Inflammatory macrophage (primary cell): Measurements from ENCODE around the gene ZNF584.

Experiments
- DNase-seq, 2 donors: peaks; one replicate each; pipeline ENCODE4 v3.0.0-alpha.2; 2020 to 2022

The ZNF584 gene

DNA sequence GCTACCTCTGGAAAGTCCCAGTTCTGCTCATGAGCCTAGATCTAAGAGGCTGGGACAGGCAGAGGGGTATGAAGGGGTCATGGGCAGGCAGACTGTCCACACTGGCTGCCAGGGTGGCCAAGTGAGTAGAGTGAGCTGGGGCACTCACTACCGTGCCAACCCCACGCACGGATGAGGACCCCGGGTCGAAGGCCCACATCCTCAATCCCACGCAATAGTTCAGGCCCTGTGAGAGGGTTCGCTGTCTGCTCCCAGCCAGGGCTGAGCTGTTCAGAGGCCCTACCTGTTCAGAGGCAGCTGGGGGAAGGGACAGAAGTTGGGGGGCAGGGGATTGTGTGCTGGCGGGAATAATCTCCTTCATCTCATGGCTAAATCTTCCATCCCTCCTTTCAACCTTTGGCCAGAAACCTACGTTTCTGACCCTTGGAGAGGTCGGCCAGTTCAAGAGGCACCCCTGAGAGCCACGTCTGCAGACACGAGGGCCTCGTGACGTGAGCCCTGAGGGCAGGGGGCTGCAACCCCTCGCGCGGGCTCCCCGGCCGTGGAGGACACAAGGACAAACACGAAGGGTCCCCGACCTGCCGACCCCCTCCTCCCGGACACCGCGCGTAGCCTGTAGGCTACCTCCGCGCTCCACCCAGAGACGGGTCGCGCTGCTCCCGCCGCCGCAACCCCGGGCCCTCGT, 22.4 kb upstream of the ZNF584 start:
- DNase-seq, result no peak

DNA sequence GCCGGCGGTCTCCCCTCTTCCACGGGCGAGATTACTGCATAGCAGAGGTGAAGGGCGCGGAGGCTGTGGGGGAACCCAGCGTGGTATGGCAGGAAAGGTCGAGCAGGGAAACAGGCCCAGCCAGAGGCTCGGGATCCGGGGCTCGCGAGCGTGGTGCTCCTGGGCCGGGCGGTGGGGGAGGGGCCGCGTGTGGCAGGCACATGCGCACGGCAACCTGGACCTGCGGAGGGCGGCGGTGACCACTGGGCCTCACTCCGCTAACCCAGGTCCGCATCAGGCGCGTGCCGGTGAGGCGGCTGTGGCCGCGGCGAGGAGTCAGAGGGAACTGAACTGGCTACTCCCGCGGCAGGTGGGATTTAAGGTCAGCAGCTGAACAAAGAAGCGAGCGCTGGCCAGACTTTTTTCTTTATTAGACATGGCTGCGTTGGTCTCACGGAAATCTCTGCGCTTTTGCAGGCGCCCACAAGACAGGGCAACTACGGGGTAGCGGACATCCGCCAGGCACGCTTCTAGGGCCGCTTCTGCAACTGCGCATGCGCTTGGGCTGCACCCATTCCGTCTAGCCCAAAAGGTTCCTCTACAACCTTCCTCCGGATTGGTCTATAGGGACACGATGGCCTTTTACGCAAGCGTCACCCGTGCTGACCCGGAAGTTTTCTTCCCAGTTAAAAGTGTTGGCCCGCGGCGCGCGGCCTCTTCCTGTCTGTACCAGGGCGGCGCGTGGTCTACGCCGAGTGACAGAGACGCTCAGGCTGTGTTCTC, 21.7 kb upstream of the ZNF584 start, which contains the start of gene RPS5:
Gene RPS5 (plus strand): TSS at position 694 of the 762 bp plus-strand sequence. CDS start 869 bp downstream, outside the sequence.
- peak; percentile 99 for DNase-seq

DNA sequence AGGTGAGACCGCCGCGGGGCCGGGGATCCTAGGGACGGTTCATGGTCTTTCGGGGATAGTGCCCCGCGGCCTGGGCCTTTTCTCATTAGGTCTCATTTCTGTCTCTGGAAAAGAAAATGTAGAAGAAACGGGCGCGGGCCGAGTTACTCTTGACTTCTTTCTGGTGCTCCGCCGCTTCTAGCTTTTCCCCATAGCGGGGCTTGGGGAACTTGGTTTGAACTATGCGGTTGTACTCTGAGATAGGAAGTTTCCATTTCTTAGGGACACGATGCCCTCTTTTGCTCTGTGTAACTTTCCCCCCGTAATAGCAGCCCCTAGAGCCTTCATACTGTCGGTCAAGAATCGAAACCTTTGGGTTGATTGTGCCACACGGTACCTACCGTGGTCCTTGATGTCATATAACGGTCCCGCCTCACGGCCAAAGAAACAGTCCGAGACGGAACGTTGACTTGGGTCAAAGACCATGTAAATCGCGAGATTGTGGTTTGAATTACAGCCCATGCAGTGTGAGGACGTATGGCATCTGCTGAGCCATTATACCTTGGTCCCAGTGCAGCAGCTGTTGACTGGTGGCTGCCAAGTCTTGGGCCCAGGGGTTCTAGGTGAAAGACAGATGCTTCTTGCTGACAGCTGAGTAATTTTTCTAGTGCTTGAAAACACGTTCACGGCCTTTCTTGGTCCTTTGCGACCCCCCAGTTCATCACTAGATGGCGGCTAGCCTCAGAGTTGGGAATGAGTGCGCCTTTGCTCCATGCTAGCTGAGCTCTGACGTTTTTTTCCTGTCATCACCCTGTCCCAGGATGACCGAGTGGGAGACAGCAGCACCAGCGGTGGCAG, 20.9 kb upstream of the ZNF584 start:
- no peak for DNase-seq

DNA sequence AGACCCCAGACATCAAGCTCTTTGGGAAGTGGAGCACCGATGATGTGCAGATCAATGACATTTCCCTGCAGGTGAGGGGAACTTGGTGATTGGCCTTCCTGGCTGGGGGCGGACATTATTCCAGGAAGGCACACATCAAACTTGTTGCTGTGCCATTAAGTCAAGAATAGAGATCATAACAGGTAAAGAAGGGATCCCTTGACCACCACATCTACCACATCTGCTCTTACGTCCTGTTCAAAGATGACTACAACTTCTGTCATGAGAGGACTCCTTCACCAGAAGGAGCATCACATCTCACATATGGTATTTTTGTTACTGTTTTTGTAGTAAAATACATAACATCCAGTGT, 20.3 kb upstream of the ZNF584 start:
- no peak for DNase-seq

DNA sequence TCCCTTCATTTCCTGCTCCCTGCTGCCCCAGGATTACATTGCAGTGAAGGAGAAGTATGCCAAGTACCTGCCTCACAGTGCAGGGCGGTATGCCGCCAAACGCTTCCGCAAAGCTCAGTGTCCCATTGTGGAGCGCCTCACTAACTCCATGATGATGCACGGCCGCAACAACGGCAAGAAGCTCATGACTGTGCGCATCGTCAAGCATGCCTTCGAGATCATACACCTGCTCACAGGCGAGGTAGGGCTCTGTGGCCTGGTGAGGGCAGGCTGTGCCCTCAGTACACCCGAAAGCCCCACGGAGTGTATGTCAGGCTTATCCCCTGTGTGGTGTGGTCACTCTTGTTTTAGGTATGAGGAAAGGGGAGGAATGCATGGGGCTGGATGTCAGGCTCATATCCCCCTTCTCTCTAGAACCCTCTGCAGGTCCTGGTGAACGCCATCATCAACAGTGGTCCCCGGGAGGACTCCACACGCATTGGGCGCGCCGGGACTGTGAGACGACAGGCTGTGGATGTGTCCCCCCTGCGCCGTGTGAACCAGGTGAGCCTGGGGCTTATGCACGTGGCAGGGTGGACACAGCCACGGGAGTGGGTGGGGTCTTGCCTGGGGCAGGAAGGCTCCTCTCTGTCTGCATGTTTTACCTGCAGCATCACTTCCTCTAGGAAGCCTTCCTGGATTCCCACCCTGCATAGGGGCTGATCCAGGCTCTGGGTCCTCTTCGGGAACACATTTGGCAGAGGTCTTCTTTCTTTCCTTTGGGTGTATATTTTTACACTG, 15.3 kb upstream of the ZNF584 start:
- DNase-seq, result no peak

DNA sequence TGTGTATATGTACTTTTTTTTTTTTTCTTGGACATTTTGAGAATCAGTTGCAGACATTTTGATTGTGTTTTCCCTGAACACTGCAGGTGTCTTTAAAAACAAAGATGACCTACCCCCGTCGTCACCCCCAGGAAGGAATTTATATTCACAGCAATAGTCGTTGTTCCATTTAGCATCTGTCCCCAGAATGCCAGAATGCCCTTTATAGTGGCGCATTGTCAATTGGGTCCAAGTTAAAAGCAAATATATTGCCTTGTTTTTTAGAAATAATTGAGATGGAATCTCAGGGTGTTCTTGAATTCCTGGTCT, 14.8 kb upstream of the ZNF584 start:
- DNase-seq, result no peak

DNA sequence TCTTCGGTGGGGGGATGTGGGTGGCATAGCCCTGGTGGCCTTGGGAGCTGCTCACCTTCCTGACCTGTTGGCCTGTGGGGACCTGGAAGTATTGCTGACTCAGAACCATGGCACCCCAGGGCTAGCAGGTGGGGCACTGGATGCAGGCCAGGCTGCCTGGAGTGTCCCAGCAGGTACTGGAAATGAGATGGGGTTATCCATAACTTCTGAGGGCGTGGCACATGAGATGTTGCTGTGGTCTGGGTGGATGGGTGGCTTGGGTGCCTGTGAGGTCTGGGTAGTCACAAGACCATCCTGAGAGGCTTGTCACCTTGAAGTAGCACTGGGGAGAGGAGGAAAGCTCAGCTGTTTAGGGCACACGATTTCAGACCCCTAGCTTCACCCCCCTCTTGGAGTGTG, 13.6 kb upstream of the ZNF584 start:
- DNase-seq, result no peak

DNA sequence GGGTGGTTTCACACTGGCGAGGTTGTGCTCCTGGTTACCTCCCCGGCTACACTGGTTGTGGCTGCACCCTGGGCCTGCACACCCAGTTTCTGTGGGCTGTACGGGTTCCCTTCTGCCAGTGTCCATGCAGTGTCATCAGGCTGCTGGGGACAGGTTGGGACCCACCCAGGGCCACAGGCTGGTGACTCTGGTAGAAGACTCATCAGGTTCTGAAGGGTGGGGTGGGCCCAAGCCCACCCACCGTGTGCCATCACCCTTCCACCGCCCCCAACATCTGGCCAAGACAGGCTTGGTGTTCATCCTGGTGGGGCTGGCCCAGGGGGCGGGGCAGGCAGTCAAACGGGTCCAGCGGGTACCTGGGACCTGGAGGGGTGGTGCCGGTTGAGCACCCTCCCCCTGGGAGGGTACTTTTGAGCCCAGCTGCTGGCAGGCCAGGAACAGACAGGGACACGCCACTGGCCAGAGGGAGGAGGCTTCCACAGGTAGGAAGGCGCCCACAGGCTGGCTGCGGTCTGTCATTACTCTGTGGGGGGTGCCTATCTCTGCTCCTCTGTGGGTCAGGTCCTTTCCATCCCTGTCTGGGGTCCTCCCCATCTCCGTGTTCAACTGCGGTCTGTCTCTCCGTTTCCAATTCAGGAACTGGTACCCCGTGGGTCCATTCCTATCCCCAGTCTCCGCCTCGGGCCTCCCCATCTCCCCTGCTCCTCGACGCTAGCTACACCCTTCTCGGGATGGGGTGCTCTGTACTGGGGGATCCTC, 13.1 kb upstream of the ZNF584 start, which contains the start of gene RNF225:
Gene RNF225 (plus strand): TSS at position 437 of the 759 bp plus-strand sequence. CDS start 434 bp downstream, outside the sequence.
- DNase-seq, result no peak

DNA sequence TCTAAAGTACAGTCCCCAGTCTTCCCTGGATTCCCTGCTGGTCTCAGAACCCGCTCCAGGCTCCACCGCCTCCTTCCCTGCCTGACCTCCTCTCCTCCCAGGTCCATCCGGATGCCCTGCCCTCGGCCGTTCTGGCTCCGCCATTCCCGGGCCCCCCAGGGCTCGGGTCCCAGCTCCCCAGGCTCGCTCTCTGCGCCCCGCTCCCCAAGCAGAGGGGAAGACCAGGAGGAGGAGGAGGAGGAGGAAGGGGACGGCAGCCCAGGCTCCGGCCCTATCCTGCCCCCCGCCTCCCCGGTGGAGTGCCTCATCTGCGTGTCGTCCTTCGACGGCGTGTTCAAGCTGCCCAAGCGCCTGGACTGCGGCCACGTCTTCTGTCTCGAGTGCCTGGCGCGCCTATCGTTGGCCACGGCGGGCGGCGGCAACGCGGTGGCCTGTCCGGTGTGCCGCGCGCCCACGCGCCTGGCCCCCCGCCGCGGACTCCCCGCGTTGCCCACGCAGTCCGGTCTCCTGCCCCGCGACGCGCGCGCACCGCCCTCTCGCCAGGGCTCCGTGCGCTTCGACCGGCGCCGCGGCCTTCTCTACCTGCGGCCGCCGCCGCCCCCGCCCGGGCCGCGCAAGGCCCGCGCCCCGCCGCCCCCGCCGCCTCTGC, 12.3 kb upstream of the ZNF584 start:
- no peak for DNase-seq

DNA sequence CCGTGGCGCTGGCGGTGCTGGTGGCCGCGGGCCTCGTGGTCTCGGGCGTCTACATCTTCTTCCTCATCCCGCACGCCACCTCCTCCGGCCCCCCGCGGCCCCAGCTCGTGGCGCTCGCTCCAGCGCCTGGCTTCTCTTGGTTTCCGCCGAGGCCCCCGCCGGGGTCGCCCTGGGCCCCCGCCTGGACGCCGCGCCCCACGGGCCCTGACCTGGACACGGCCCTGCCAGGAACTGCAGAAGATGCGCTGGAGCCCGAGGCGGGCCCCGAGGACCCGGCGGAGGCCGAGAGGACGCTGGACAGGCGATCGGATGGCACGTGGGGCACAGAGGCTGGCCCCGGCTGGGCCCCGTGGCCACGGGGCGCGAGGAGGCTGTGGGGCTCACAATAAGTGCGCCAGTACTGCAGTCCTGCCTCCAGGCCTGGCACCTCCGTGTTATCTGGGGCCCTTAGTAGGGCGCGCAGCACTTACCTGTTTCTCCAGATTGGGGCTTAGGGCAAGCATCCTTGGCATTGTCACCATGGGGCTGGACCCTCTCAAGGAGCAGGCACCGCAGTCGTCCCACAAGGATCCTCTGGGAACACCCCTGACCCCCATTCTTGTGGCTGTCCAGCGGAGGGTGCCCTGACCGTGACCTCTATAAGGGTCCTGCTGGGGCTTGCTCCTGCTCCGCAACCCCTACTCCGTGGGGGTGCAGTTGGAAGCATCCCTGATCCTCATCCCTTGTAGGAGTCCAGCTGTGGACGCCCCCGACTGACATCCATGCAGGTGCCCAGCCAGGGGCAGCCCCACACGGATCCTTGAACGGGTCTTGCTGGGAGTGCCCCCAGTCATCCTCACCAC, 11.5 kb upstream of the ZNF584 start:
- DNase-seq, result no peak

DNA sequence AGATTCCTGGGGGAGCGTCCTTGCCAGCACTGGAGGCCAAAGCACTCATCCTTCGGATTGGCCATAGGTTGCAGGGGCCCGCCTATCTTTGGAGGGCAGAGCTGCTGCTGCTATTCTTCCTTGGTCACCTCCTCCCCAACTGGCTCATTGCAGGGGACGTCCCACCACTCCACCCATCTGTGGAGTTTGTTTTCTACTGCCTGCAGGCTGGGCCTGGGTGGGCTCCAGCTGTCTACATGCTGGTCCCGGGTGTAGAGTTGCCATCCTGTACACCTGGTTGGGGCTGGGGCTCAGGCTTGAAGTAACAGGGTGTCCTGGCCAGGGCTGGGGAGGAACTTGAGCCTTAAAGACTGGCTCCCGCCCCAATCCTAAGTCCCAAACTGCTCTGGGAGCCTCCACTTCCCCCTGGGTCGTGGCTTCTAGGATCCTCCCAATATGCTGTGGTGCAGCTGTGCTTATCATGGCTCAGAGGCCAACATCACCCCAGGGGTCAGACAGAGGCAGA, 10.9 kb upstream of the ZNF584 start:
- no peak for DNase-seq

DNA sequence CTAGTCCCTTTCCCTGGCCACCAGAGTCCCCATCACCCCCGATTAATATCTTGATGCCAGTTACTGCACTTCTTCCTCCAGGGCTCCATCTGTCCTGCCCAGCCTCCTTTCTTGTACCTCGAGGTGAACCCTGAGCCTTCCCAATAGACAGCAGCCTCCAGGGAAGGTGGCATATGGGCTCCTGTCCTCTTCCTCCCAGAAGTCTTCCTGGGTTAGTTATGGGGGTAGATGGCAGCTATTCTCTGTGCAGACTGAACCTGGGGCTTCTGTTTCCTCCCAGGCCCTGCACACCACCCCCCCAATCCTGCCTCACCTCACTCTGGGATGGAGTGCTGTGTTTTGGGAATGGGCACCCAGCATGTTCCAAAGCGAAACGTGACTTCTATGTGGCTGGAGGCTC, 10.4 kb upstream of the ZNF584 start:
- DNase-seq, result no peak

DNA sequence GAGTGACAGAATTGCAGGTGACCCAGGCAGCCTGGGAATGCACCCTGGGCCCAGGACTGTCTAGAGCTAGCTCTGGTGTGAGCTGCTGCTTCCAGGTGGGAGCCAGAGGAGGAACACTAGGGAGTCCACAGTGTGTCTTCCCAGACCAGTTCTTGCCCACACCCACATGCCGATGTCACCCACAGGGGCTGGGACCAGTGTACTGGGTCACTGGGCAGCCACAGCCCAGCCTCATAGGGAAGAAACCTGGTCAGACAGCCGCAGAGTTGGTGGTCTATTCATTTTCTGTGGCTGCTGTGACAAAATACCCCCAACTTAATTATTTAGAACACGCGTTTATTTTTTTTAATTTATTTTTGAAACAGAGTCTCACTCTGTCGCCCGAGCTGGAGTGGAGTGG, 9.9 kb upstream of the ZNF584 start:
- DNase-seq, result no peak

DNA sequence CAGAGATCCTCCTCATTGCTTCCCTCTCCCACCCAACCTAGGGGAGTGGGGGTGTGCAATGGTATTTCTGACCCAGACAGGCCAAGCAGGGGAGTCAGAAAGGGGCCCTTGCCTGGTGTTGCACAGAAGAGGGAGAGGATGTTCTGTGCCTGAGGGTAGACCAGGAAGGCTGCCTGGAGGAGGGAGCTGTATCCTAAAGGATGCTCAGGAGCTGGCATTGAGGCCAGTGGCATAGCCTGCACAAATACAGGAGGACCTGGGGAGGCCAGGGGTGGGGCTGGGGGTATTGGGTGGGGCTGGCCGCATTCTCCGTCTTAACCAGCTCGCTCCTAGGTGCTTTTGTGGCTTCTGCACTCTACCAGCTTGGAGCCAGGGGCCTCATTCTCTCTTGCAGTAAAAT, 8.5 kb upstream of the ZNF584 start:
- DNase-seq, result no peak

DNA sequence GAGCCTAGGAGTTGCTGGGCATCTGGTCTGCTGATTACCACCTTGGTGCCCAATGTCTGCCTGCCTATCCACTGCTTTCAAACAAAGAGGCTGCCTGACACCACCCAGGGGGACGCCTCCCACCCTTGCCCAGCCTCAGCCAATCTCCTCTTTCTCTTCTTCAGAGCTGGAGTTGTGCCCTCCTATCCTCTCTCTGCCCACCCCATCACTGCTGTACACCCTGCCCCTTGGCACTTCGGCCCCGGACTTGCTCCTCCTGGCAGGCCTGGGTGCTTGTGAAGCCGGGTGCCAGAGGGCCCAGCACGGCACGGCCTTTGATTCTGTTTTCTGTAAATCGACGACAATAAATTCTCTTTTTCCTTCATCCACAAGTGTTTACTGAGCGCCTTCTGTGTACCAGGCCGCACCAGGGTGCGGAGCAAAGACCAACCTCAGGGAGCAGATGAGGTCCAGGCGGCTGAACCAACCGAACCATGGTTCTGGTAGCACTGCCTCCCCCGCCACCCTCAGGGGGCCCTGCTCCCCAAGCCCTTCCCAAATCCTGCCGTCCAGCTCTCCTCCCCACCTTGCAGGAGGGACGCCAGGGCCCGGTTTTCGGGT, 8.0 kb upstream of the ZNF584 start:
- DNase-seq, result no peak

DNA sequence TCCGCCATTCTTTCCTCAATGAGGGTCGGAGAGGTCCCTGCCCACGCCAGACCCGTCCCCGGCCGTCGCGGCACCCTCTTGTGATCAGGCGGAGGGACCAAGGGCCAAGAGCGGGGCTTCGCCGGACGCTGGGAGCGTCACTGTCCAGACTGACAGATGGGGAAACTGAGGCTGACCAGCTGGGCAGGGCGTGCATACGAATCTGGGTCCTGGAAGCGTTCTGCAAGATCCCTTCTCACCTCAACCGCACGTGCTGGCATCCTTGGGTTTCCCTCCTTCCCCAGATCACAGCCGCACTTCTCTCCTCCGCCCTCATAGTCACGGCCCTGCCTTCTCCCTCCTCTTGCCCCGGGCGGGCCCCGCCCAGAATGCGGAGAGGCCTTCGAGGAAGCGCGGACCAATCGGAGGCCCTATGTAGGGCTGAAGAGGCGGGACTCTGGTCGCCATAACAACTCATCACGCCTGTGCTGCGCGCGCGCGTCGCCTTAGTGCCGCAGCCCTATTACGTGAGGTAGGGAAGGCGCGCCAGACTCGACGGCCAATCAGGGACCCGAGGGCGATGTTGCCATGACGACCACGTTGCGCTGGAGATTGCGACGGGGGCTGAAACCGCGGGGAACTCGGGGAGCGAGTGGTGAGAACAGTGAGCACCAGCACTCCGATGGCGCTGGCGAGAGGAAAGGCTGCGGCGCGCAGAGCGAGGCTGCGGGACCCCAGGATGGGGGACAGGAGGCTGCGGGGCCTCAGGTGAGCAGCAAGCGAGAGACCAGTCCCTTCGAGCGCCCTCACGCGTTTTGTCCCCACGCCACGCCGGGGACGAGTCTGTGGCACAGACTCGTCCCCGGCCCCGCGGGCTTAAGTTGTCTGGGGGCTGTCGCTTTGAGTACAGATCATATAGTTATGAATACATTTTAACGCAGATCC, 7.3 kb upstream of the ZNF584 start:
- peak; percentile 100 for DNase-seq

DNA sequence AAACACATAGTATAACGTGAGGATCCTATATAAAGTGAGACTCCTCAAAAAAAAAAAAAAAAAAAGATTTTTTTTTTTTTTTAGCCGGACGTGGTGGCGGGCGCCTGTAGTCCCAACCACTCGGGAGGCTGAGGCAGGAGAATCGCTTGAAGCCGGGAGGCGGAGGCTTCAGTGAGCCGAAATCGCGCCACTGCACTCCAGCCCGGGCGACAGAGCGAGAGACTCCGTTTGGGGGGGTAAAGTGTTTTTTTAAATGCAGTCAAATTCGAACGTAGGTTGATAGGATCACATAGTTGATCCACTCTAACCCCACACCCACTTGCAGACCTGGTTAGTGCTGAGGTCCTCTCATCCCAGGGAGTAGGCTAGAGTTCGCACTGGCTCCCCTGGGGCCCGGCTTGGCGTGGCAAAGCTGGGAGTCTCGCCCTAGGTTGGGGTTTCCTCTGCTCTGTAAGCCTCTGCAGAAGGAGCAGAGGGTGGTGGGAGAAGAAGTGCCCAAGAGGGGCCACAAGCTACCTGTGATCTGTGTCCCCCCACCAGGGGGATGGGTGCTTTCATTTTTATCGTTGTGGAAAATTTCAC, 6.5 kb upstream of the ZNF584 start:
- DNase-seq, result no peak

DNA sequence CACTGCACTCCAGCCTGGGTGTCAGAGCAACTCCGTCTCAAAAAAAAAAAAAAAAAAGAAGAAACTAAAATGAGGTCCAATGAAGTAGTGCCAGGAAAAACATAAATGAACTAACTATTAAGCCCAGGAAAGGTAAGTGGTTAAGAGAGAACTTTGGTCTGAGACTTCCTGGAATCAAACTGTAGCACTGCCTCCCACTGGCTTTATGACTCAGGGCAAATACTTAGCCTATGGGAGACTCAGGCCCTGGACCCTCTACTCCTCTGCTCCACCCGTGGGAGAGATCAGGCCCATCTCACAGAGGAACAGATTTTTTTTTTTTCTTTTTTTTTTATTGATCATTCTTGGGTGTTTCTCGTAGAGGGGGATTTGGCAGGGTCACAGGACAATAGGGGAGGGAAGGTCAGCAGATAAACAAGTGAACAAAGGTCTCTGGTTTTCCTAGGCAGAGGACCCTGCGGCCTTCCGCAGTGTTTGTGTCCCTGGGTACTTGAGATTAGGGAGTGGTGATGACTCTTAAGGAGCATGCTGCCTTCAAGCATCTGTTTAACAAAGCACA, 4.5 kb upstream of the ZNF584 start:
- peak in 1 of 2 donors; percentile 17 for DNase-seq
